ENCODE measurements around the gene TAP1.

The TAP1 gene

DNA sequence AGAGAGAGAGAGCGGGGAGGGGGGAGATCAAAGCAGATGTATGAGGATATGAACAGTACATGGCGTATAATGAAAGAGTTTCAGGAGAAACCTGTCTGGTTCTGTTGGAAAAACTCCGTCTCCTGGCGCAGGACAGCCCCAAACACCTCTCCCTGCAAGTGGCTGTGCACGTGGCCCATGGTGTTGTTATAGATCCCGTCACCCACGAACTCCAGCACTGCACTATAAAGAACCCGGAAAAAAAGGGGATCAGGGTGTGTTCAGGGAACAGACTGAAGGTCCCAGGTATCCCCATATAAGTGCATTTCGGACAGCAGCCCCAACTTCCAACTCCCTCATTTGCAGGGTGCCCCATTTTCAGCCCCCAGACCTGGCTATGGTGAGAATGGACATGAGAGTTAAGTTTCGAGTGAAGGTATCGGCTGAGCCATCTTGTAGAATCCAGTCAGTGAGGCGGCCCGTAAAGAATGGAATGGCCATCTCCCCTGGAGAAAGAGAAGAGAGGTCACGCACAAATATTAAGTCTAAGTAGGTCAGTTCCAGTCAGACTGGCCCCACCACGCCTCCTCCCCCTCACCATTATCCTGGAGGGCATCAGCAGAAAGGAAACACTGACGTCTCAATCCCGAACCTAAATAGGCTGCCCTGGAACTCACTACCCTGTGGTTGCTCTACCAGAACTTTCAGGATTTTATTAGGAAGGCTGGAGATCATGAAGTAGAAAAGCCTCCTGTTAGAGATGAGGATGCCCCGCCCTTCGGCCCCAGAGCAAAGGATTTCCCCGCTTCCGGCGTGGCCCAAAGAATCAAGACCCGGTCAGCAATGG is 1.3 kb downstream of the TAP1 start:
- H3F3A ChIP-seq (ENCODE audit: insufficient read depth) = peaks cover 5% of the 10 kb centered on the region; the same call in 1 of the 2 replicates
- no peak overlapping the region for H3K4me3 ChIP-seq (ENCODE audit: insufficient read depth, low read length, poor library complexity, severe bottlenecking)
- no peak for TF ChIP-seq EZH2phosphoT487 (conservative IDR thresholded peaks at IDR 0.05; ENCODE audit: low read length)
- TF ChIP-seq, protein P1, sequence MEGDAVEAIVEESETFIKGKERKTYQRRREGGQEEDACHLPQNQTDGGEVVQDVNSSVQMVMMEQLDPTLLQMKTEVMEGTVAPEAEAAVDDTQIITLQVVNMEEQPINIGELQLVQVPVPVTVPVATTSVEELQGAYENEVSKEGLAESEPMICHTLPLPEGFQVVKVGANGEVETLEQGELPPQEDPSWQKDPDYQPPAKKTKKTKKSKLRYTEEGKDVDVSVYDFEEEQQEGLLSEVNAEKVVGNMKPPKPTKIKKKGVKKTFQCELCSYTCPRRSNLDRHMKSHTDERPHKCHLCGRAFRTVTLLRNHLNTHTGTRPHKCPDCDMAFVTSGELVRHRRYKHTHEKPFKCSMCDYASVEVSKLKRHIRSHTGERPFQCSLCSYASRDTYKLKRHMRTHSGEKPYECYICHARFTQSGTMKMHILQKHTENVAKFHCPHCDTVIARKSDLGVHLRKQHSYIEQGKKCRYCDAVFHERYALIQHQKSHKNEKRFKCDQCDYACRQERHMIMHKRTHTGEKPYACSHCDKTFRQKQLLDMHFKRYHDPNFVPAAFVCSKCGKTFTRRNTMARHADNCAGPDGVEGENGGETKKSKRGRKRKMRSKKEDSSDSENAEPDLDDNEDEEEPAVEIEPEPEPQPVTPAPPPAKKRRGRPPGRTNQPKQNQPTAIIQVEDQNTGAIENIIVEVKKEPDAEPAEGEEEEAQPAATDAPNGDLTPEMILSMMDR (IDR thresholded peaks at IDR 0.05; ENCODE audit: insufficient read depth, low read length, poor library complexity, severe bottlenecking) = no peak
- H3K27ac ChIP-seq (ENCODE audit: low read depth, low read length) = no peak overlapping the region
- no peaks in the 10 kb centered on the region for H3K9me2 ChIP-seq (replicated peaks; ENCODE audit: insufficient read depth, low read length)
- no peaks in the 10 kb centered on the region for H3K9me3 ChIP-seq (ENCODE audit: insufficient read depth, low read length)
- H3K4me2 ChIP-seq (ENCODE audit: low read depth, low read length, poor library complexity, severe bottlenecking) = peak overlapping the region; percentile 80
- H3K79me2 ChIP-seq (ENCODE audit: insufficient read depth, low read length) = no peaks in the 10 kb centered on the region
- H3K9ac ChIP-seq (ENCODE audit: low read length) = peak overlapping the region; percentile 66; the same call in 1 of the 2 replicates
- H4K20me1 ChIP-seq (ENCODE audit: low read depth, low read length) = no peaks in the 10 kb centered on the region
- no peak overlapping the region for H2AFZ ChIP-seq (ENCODE audit: low read depth, low read length, severe bottlenecking)
- H3K36me3 ChIP-seq (ENCODE audit: low read length) = no peaks in the 10 kb centered on the region
- no peaks in the 10 kb centered on the region for H3K27me3 ChIP-seq (ENCODE audit: low read length)

DNA sequence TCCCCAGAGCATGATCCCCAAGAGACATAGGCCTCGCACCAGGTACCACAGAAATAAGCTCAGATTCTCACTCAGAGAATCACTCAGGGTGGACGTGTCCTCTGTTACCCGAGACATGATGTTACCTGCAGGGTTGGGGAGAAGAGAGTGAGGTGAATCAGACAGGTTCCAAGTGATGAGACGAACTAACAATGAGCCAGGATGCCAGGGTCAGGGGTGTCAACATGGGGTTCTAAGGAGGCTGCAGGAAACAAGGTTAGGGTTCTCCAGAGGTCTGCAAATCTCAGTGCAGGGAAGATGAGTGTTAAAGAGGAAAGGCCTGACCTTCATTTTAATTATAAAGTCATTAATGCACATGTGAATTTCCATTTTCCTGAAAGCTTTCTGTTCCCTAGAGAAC is 2.5 kb downstream of the TAP1 start:
- Histone ChIP-seq H3F3A (ENCODE audit: insufficient read depth) (peaks cover 7% of the 10 kb centered on the region), H4K20me1 (ENCODE audit: low read depth, low read length) (no peaks in the 10 kb centered on the region), H2AFZ (ENCODE audit: low read depth, low read length, severe bottlenecking) (no peak overlapping the region), H3K27ac (ENCODE audit: low read depth, low read length) (no peak overlapping the region), H3K4me2 (ENCODE audit: low read depth, low read length, poor library complexity, severe bottlenecking) (no peak overlapping the region), H3K9me3 (ENCODE audit: insufficient read depth, low read length) (no peaks in the 10 kb centered on the region), H3K27me3 (ENCODE audit: low read length) (no peaks in the 10 kb centered on the region), H3K36me3 (ENCODE audit: low read length) (no peaks in the 10 kb centered on the region), H3K9ac (ENCODE audit: low read length) (no peak overlapping the region), H3K4me3 (ENCODE audit: insufficient read depth, low read length, poor library complexity, severe bottlenecking) (no peak overlapping the region), H3K79me2 (ENCODE audit: insufficient read depth, low read length) (no peaks in the 10 kb centered on the region), H3K9me2 (replicated peaks; ENCODE audit: insufficient read depth, low read length) (no peaks in the 10 kb centered on the region)
- TF ChIP-seq EZH2phosphoT487 (conservative IDR thresholded peaks at IDR 0.05; ENCODE audit: low read length) = no peak
- TF ChIP-seq, protein P1 (IDR thresholded peaks at IDR 0.05; ENCODE audit: insufficient read depth, low read length, poor library complexity, severe bottlenecking) = no peak

DNA sequence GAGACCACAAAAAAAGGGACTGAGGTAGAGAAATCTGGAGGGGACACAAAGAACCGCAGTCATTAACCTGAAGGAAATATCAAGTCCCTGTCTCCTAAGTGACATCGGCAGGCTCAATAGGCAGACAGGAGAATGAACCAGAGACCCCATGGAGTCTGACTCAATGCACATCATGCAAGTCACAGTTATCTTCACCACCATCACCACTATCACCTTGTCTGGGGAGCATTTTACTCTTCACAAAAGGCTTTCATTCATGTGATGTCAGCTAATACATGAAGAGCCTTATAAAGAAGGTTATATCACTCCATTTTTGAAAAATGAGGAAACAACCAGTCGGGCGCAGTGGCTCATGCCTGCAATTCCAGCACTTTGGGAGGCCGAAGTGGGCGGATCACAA is 4.4 kb downstream of the TAP1 start:
- TF ChIP-seq, protein P1 (IDR thresholded peaks at IDR 0.05; ENCODE audit: insufficient read depth, low read length, poor library complexity, severe bottlenecking) = no peak
- TF ChIP-seq EZH2phosphoT487 (conservative IDR thresholded peaks at IDR 0.05; ENCODE audit: low read length) = no peak
- no peaks in the 10 kb centered on the region for H3K9me2 ChIP-seq (replicated peaks; ENCODE audit: insufficient read depth, low read length)
- no peaks in the 10 kb centered on the region for H3K27me3 ChIP-seq (ENCODE audit: low read length)
- H2AFZ ChIP-seq (ENCODE audit: low read depth, low read length, severe bottlenecking) = no peak overlapping the region
- H3K4me3 ChIP-seq (ENCODE audit: insufficient read depth, low read length, poor library complexity, severe bottlenecking) = no peak overlapping the region
- no peaks in the 10 kb centered on the region for H3K9me3 ChIP-seq (ENCODE audit: insufficient read depth, low read length)
- no peak overlapping the region for H3K27ac ChIP-seq (ENCODE audit: low read depth, low read length)
- H3K79me2 ChIP-seq (ENCODE audit: insufficient read depth, low read length) = no peaks in the 10 kb centered on the region
- no peak overlapping the region for H3K9ac ChIP-seq (ENCODE audit: low read length)
- H4K20me1 ChIP-seq (ENCODE audit: low read depth, low read length) = no peaks in the 10 kb centered on the region
- H3F3A ChIP-seq (ENCODE audit: insufficient read depth) = peaks cover 19% of the 10 kb centered on the region
- H3K4me2 ChIP-seq (ENCODE audit: low read depth, low read length, poor library complexity, severe bottlenecking) = no peak overlapping the region
- H3K36me3 ChIP-seq (ENCODE audit: low read length) = no peaks in the 10 kb centered on the region

Data from SU-DHL-6 (cell line).